Muscle of leg (tissue), 11 donors: ENCODE data around the gene GABBR2. TPM values are rescaled to one million over a fixed set of nuclear protein-coding genes. Genes with fewer than 3 reads are reported as not detected.

ENCODE experiments used
- DNase-seq: peaks from one replicate; pipeline ENCODE4 v3.0.0; 2013
- H3K27ac ChIP-seq: one replicate; pipeline ENCODE4 v1.5.1; 2013; ENCODE audit warnings: mild to moderate bottlenecking, low read length, control low read depth
- H3K27me3 ChIP-seq: one replicate; pipeline ENCODE4 v1.6.1; 2013; ENCODE audit warnings: low read length; ENCODE audit not compliant: control insufficient read depth, insufficient read depth
- H3K36me3 ChIP-seq: one replicate; pipeline ENCODE4 v1.6.1; 2013; ENCODE audit warnings: low read length; ENCODE audit not compliant: control insufficient read depth, insufficient read depth
- H3K4me1 ChIP-seq: one replicate; pipeline ENCODE4 v1.6.1; 2013; ENCODE audit warnings: low read length; ENCODE audit not compliant: control insufficient read depth, insufficient read depth
- H3K4me3 ChIP-seq: one replicate; pipeline ENCODE4 v1.5.1; 2013; ENCODE audit warnings: low read length, control low read depth
- H3K9me3 ChIP-seq: replicated peaks from 2 replicates; pipeline ENCODE4 v1.6.1; 2013; ENCODE audit warnings: low read depth, low read length; ENCODE audit not compliant: control insufficient read depth
- WGBS: methylation state at CpG from one replicate; pipeline ENCODE4 v1.1.5; 2013; ENCODE audit warnings: missing lambda C conversion rate; ENCODE audit not compliant: insufficient coverage; 5-methylcytosine and 5-hydroxymethylcytosine counted together
- polyA plus RNA-seq, 8 donors: library from polyadenylated mRNA; unstranded; fragments of 120-200 nt; gene quantifications; one replicate each; pipeline versions ENCODE4 v1.2.1 to v1.2.3, GENCODE V29; 2013; ENCODE audit warnings: inconsistent platforms in 1 of 8, low replicate concordance in 1 of 8; ENCODE audit not compliant: insufficient read length in 8 of 8, insufficient read depth in 1 of 8
- total RNA-seq: library from RNA; stranded (reverse); fragments of 120-200 nt; gene quantifications from one replicate; pipeline ENCODE4 v1.2.4, GENCODE V29; 2013

GABBR2 gene
- total and polyA plus RNA-seq, 9 donors: 0.35 to 1.6 (median 0.89) TPM

DNA sequence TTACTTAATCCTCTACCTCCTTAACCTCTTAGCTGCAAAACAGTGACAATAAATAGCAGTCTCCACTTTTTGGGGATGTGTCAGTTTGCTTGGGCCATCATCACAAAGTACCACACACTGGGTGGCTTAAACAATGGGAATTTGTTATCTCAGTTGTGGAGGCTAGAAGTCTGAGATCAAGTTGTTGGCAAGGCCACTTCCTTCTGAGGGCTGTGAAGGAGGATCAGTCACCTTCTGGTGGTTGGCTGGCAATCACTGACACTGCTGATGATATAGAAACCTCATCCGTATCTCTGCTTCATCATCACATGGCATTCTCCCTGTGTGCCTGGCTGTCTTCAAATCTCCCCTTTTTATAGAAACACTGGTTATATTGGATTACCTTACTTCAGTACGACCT is 266.2 kb downstream of the GABBR2 start:
- Histone ChIP-seq H3K27ac (no peak overlapping the region), H3K9me3 (no peaks in the 10 kb centered on the region), H3K4me1 (no peaks in the 10 kb centered on the region), H3K27me3 (peaks cover 2% of the 10 kb centered on the region), H3K4me3 (no peak overlapping the region), H3K36me3 (no peaks in the 10 kb centered on the region)
- DNase-seq: no peak
- WGBS: no CpG with 5 or more reads among the region's 2 CpGs

DNA sequence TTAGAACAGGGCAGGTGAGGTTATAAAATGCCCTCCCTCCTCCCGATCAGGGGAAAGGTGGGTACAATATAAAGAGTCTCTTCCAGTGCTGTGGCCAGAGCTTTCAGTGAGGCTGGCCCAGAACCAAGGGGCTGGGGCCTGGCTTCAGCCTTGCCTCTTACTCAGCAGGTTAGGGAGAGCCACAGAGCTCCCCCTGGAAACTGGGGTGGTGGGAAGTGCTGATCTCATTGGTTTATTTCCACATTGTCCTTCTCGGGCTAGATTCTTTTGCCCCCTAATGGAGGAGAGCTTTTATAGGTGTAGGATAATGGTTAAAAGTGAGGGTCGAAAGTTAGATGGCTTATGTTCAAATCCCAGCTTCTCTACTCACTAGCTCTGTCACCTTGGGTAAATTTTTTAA is 266.6 kb downstream of the GABBR2 start:
- no peaks in the 10 kb centered on the region for H3K36me3 ChIP-seq
- H3K4me1 ChIP-seq: no peaks in the 10 kb centered on the region
- no peak for DNase-seq
- WGBS: no CpG with 5 or more reads among the region's 3 CpGs
- no peak overlapping the region for H3K4me3 ChIP-seq
- H3K9me3 ChIP-seq: no peaks in the 10 kb centered on the region
- H3K27ac ChIP-seq: no peak overlapping the region
- H3K27me3 ChIP-seq: peaks cover 2% of the 10 kb centered on the region

DNA sequence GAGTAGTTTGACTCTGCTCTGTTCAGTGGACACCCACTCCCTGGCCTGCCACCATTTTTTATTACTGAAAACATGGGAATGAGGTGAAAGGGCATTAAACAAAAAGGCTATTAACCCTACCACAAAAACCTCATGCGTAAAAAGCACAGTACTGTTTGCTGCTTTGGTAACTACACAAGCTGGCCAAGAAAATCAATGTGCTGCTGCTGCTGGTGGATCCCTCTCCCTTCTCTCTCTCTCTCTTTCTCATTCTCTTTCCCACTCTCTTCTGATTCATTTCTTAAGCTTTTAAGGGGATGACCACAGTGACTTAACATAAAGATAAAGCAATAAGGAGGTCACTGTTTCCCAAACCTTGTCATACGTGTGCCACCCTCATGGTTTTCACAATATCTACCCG is 270.1 kb downstream of the GABBR2 start:
- WGBS: 77% methylated on average over 2 of the region's 3 CpGs
- Histone ChIP-seq H3K27ac (no peak overlapping the region), H3K9me3 (no peaks in the 10 kb centered on the region), H3K4me1 (no peaks in the 10 kb centered on the region), H3K27me3 (peaks cover 2% of the 10 kb centered on the region), H3K36me3 (no peaks in the 10 kb centered on the region), H3K4me3 (no peak overlapping the region)
- no peak for DNase-seq

DNA sequence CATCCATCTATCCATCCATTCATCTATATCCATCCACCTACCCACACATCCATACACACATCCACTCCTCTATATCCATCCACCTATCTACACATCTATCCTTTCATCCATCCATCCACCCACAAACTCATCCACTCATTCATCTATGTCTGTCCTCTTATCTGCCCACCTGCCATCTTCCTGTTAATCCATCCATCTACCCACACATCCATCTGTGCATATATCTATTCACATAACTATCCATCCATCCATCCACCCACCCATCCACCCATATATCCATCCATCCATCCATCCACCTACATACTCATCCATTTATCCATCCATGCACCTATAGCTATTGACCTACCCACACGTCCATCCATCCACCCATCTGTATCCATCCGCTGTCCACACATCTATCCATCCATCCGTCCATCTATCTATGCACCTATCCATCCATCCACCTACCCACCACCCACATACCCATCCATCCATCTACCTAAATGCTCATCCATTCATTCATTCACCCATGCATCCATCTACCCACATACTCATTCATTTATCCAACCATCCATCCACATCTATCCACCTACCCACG is 271.2 kb downstream of the GABBR2 start:
- Histone ChIP-seq H3K9me3 (no peaks in the 10 kb centered on the region), H3K27me3 (peaks cover 2% of the 10 kb centered on the region), H3K4me3 (no peak overlapping the region), H3K27ac (no peak overlapping the region), H3K36me3 (no peaks in the 10 kb centered on the region), H3K4me1 (no peaks in the 10 kb centered on the region)
- no peak for DNase-seq
- 80% methylated on average over 4 of the region's 4 CpGs for WGBS

DNA sequence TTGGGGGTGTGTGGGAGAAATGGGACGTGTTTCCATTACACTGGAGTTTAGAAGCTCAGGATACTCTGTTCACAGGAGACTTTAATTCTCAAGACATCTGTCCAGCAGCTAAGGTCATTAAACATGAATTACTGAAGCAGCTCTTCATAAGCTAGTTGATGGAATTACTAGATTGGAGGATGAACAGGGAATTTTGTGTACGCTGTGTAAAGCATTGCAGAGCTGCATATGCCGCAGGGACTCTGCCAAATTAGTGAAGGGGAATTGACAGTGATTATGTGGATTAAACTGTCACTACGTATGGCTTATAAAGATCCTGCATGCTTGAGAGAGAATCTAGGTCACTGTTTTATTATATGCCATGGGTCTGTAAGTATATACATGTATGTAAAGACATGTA is 275.8 kb downstream of the GABBR2 start:
- Histone ChIP-seq H3K36me3 (no peaks in the 10 kb centered on the region), H3K4me3 (no peak overlapping the region), H3K4me1 (no peaks in the 10 kb centered on the region), H3K27ac (no peak overlapping the region), H3K9me3 (no peaks in the 10 kb centered on the region), H3K27me3 (peaks cover 2% of the 10 kb centered on the region)
- DNase-seq: no peak
- WGBS: 59% methylated on average over 2 of the region's 4 CpGs

DNA sequence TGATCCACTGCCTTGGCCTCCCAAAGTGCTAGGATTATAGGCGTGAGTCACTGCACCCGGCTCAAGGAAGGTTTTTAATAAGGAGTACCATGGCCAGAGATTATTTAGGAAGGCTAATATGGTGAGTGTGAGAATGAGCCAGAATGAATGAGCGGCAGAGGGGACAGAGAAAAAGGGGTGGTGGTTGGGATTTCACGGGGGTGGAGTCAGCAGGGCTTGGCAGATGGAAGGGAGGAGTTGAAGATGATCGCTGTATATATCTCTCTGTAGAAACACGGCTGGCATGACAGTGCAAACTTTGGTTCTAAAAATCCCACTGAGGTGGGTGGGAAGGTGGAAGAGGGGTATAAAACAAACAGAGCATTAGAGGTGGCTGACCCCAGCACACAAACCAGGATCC is 276.6 kb downstream of the GABBR2 start:
- peaks cover 2% of the 10 kb centered on the region for H3K27me3 ChIP-seq
- no peak overlapping the region for H3K27ac ChIP-seq
- H3K4me3 ChIP-seq: no peak overlapping the region
- no peaks in the 10 kb centered on the region for H3K36me3 ChIP-seq
- DNase-seq: no peak
- H3K9me3 ChIP-seq: no peaks in the 10 kb centered on the region
- 76% methylated on average over 4 of the region's 6 CpGs for WGBS
- no peaks in the 10 kb centered on the region for H3K4me1 ChIP-seq

DNA sequence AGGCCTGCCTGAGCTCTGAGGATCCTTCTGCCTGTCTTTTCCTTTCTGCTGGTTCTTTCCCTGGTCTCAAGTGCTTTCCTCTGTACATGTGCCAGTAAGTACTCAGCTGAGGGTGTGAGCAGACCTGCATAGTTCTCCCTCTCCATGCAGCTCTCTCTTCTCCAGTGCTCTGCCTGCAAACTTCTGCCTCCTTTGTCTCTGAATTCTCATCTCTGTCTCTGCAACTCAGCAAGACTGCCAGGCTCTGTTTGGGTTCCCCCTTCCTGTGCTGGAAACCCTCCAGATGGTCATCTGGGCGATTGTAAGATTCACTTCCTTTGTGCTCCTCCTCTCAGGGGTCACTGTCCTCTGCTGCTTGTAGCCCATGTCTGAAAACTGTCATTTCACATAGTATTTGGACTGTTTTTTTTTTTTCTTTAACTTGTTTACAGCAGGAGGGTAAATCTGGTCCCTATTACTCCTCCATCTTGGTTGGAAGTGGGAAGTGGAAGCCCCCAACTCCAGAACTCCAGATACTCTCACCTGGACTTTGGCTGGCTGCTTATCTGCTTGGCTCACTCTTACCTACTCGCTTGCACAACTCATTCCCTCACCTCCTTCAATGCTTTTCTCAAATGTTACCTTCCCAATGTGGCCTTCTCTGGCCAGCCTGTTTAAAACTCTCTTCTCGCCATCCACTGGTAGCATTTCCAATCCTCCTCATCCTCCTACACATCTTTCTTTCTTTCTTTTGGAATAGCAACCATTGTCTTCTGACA is 278.0 kb downstream of the GABBR2 start:
- peak; percentile 64 for DNase-seq
- Histone ChIP-seq H3K4me1 (no peaks in the 10 kb centered on the region), H3K9me3 (no peaks in the 10 kb centered on the region), H3K27me3 (peaks cover 2% of the 10 kb centered on the region), H3K4me3 (no peak overlapping the region), H3K27ac (no peak overlapping the region), H3K36me3 (no peaks in the 10 kb centered on the region)
- 54% methylated on average over 3 of the region's 3 CpGs for whole genome bisulfite sequencing

DNA sequence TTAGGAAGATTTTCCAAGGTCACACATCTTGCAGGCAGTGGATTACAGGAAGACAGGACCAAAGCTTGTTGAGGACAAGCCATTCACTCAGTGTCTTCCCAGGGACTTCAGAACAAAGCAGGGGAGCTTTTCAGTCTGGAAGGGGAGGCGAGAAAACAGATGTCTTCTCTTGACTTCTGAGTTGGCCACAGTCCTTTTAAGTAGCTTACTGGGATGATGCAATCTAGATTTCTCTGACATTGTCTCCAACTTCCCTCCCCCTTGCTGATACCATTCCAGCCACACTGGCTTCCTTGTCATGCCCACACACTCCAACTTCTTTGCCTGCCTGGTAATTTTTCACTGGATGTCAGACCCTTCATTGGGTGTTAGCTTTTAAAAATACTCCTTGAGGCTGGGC is 279.1 kb downstream of the GABBR2 start:
- no CpG with 5 or more reads among the region's 1 CpG for WGBS
- Histone ChIP-seq H3K27ac (no peak overlapping the region), H3K36me3 (no peaks in the 10 kb centered on the region), H3K4me3 (no peak overlapping the region), H3K27me3 (peaks cover 2% of the 10 kb centered on the region), H3K9me3 (no peaks in the 10 kb centered on the region), H3K4me1 (no peaks in the 10 kb centered on the region)
- peak; percentile 10 for DNase-seq

DNA sequence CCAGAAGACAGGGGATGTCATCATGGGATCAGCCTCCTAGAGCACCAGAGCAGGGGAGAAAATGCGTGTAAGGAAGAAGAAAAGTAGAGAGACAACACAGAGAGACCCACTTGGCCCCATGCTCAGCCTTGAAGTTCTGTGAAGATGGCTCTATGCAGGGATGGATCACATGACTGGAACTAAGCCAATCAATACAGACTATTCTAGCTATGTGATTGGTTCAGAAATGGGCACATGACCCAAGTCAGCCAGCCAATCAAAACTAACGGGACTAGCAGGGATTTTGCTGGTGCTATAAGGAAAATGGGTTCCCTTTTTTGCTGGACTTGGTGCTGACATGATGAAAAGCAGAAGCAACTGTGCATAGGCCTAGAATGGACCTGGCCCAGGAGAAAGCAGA is 280.3 kb downstream of the GABBR2 start:
- Histone ChIP-seq H3K27ac (no peak overlapping the region), H3K27me3 (peaks cover 2% of the 10 kb centered on the region), H3K36me3 (no peaks in the 10 kb centered on the region), H3K4me3 (no peak overlapping the region), H3K4me1 (no peaks in the 10 kb centered on the region), H3K9me3 (no peaks in the 10 kb centered on the region)
- no peak for DNase-seq
- 100% methylated on average over 1 of the region's 2 CpGs for WGBS

DNA sequence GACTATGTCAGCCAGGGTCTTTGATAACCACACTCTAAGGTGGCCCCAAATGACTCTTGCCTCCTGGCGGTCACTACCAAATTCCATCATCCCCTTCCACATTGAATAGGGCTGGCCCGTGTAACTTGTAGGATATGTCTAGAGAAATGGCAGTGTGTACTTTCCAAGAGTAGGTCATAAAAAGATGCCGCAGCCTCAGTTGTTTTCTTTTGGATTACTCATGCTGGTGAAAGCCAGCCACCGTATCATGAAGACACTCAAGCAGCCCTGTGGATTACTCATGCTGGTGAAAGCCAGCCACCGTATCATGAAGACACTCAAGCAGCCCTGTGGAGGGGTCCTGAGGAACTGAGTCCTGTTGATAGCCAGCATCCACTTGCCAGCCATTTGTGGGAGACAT is 281.2 kb downstream of the GABBR2 start:
- no peaks in the 10 kb centered on the region for H3K36me3 ChIP-seq
- no peaks in the 10 kb centered on the region for H3K4me1 ChIP-seq
- no peaks in the 10 kb centered on the region for H3K9me3 ChIP-seq
- H3K27ac ChIP-seq: no peak overlapping the region
- H3K4me3 ChIP-seq: no peak overlapping the region
- DNase-seq: no peak
- 56% methylated on average over 2 of the region's 5 CpGs for WGBS
- peaks cover 2% of the 10 kb centered on the region for H3K27me3 ChIP-seq
